NCI-H2029 (cell line): Measurements from ENCODE around the gene OCIAD2.
"Not testable (repeated sequence)": the region's sequence is repeated elsewhere in the genome, so short reads cannot be mapped to it uniquely, and the experiment has no call there.

ENCODE experiments used
- DNase-seq: peaks from one replicate; lab custom pipeline; 2025; lab: John Stamatoyannopoulos, UW

The OCIAD2 gene, protein sequence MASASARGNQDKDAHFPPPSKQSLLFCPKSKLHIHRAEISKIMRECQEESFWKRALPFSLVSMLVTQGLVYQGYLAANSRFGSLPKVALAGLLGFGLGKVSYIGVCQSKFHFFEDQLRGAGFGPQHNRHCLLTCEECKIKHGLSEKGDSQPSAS

DNA sequence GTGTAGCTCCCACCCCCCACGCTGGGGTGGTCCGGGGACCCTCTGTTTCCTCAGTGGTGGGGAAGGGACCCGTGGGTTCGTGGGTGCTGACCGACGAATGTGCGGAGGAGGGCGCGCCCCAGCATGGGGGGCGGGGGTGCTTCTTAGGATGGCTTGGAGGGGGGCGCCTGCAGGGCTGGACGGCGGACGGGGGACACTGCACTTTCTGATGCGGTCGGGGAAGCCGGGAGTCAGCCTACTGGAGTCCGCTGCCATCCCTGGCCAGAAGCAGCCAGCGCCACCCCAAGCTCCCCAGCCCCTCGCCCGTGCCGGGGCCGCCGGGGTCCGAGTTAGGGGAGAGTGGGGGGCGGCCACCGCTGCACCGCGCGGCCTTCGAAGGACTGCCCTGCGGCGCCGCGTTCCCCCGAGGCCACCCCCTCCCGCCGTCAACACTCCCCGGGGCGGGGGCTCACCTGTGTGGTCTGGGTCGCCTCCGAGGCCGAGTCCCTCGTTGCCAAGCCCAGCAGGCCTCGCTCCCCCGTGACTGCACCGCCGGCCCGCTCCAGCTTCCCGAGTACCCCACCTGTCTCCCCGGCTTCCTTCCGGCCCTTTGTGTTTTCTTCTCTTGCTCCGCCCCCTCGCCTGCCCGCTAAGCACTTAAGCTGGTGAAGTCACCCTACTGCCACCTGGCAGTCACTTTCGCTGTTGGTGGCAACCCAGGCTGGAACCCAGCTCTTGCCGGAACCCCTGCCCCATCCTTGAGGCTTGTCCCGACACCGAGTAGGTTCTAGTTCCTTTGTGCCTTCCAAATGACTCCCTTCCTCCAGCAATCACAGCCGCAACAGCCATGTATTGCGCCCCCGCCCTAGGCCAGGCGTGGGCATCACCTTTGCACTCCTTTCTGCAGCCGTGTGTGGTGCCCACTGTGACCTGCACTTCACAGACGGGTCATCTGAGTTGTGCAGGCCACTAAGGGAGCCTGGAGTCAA is at the start of gene OCIAD2:
Gene OCIAD2 (minus strand): TSS at position 569 of the 968 bp plus-strand sequence. CDS start 2,225 bp downstream, outside the sequence.
- peak; percentile 94 for DNase-seq

DNA sequence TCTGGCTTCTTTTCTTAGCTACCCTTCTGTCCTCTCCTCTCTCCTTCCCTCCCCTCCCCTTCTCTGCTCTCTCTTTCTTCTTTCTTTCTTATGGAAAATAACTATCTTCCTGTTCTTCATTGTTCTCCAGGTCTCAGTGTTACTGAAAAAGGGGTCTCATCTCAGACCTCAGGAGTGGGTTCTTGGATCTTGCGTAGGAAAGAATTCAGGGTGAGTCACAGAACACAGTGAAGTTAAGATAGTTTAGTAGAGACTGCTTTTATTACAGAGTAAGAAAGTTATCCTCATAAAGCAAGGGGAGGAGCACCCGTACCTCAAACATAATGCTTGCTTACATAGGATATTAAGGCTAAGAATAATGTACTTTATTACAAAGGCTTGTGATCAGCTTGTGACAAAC is 47.7 kb upstream of the OCIAD2 start:
- no peak for DNase-seq

DNA sequence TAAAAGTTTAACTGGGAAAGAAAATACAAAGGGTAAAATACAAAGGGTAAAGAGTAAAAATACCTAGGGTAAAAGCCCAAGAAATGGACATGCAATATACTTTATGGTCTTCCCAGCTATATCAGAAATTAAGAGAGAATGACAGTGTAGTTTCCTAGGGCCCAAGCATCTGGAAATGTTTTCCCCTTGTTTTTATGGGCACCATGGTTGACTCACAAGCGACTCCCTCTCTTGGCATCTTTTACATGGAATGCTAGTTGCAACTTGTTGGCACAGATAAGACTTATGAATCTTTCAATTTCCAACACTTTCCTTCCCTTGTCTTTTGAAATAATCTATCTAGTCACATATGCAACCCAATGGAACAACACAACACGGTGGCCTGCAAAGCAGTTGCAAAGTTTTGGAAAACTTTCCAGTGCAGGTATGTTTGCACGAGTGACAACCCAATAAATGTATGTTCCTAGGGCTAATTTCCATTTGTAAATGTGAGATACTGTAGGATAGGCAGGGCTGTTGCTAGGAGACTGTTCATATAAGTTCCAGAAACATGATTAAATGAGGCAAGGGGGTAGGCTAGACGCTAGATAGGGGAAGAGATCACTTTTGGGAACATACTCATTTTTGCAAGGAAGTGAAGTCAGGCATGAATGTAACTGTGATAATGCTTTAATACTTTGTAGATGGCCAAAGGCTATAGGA is 43.1 kb upstream of the OCIAD2 start:
- no peak for DNase-seq

DNA sequence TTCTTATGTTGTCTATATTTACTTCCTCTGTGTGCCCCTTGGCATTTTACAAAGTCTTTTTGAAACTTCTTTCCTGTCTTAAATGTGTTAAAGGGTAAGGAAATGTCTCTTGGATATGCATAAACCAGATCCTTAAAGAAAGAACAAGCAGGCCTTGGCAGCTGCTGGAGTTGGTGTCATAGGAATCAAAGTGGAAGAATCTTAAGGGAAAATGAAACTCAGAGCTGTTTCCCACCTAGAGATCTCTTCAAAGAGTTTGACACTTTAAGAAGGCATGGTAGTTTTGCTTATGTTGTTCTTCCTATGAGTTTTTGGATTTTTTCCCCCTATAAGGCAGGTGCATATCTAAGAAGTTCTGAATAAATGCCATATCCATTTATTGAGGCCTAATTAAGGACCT is 42.5 kb upstream of the OCIAD2 start:
- no peak for DNase-seq

DNA sequence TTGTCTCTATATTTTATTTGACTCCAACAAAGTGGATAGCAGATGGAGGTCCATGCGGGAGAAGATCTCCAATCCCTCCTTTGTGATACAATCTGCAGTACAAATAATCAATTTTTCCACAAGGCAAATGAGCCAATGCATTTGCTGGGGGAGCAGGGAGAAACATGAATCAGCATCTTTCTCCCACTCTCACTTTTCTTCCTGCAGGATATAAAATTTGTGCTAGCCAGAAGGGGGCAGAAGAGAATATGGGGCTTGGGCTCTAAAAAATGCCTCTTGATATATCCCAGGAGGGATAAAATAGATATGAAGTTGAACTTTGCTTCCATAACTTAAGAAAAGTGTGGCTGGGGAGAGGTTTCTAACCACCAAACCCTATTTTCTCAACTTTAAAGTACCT is 41.2 kb upstream of the OCIAD2 start:
- no peak for DNase-seq

DNA sequence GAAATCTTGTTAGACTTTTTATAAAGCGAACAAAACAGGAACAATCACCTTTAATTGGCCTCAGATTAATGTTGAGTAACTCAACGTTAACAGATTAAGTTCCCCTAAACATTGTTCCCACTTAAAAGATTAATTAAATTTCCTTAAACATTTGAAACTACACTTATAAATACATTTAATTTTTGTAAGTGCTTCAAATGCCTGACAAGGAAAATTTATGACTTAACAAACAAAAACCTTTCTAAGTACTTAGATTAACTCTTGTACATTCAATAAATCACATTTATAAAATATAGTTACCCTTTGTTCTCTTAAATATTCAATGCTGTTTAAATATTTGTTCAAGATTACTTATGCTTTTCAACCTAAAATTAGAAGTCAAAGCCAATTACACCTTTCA is 39.4 kb upstream of the OCIAD2 start:
- no peak for DNase-seq

DNA sequence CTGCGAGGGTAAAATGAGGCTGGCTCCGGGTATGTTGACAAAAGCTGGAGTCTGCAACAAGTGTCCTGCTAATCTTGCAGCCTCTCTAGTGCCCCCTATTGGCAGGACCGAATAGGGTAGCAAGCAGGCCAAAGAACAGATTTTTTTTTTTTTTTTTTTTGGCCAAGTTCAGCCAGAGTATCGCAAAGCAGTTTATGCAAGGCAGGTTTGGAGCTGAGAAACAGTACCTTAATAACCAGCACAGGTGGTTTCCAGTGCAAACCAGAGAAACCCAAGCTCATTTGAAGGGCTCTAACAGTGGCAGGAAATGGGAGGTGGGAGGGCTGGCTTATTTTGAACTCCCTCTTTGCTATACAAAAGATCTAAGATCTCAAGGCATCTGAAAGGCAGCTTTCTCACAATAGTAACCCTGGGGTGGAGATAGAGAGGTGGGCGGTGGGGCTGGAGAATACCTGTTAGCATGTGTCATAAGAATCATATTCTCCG is 38.2 kb upstream of the OCIAD2 start:
- no peak for DNase-seq

DNA sequence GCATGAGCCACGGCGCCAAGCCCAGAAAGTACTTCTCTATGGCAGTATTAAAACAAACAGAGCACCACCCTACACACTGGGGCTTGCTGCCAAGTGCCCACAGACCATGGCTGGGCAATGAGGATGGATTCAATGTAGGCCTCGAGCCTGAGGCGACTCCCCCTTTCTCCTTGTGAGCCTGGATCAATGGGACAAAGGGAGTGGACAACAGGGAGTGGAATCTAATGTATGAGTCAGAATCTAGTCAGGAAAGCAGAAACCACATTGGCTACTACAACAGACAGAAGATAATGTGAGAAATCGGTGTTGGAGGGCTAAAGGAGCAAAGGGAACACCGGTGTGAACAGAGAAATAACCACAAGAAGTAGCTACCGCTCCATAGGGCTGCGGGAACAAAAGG is 37.7 kb upstream of the OCIAD2 start:
- DNase-seq = peak; percentile 21

DNA sequence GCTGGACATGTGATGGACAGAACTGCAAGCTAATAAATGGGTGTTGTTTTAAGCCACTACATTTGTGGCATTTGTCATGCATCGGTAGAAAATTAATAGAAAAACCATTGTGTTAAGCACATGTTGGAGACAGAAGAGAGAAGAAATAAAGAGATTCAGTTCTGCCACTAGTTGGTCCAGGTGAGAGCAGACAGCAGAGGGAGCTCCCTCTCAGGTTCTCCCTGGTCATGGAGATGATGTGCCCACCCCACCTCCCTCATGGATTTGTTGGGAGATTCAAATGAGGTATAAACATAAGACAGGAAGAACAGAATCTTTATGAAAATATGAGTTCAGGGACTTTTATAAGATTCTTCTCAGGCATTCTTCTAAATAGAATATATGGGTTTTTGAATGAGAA is 36.8 kb upstream of the OCIAD2 start:
- DNase-seq = no peak

DNA sequence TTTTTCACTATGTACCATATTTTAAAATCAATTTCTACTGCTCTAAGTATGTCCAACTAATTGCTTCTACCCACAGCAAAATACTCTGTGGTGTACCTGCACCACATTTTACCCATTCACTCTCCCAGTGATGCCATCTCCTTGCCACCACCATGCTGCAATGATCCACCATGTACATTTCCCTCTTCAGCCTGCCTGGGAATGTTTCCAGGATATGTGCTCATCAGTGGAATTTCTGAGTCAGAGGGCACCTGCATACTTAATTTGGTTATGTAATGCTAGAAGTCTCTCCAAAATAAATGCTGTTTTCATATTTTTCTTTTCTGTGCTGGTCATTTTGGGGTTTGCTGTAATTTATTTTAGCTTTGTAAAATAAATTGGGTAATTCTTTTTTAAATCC is 33.2 kb upstream of the OCIAD2 start:
- peak; percentile 50 for DNase-seq

DNA sequence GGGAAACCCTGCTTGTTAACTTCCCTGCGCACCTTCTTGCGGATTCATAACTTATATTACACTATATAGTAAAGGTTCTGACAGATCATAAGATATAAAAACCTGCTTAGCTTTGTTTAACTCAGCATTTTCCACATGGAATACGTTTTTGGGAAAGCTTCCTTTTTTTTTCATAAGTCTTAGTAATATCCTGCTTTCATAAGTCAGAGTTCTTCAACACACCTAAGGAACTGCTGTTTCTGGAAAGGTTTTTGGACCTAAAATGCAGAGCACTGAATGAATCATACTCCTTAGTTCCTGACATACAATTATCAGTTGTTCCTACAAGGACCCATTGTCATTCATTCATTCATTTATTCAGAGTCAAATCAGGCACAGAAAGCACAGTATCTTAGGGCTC is 32.3 kb upstream of the OCIAD2 start:
- no peak for DNase-seq

DNA sequence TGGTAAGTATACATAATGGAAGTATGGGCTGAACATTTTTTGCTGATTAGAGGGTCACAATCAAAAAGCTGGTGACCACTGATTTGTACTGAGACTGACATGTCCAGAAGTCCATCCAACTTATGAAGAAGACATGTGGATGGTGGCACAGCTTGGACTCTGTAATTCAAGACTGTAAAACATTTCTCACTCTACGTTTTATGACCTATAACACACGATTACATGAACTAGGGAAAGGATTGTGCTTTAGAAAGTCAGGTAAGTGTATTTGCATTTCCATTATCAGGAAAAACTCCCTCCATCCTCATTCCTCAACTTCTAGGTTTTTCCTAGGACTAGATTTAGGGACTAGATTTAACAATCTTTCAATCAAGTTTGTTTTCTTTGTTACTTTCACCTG is 30.5 kb upstream of the OCIAD2 start:
- DNase-seq = no peak

DNA sequence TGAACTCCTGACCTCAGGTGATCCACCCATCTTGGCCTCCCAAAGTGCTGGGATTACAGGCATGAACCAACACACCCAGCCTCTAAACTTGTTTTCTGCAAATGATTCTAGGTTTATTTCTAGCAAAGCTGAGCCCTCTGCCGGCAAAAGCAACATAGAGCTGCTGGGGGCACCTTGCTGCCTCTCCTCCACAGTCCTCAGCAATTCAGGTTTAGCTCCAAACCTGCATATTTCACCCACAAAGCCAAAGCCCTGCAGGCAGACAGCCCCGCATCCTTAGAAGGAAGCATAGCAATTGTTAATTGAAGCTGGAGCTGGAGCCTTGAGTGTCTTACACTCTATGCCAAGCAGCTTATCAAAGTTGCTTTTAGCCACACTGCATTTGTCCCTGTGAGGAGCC is 24.9 kb upstream of the OCIAD2 start:
- no peak for DNase-seq

DNA sequence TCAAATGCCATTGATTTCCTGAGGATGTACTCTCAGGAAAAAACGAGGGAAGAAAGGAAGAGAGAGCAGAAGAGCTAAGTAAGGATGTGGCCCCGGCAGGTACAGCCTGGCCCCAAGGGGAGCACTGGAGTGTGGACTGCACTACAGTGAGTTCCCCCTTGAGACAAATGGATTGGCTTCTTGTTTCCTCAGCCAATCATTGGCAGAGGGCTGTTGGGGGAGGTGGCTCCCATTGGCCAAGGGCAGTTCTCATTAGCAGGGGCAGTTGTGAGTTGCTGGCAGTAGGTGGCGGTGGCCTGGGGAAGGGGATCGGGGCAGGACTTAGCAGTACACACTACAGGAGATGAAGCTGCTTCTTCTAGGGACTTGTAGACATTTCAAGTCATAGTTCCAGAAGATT is 24.1 kb upstream of the OCIAD2 start:
- no peak for DNase-seq

DNA sequence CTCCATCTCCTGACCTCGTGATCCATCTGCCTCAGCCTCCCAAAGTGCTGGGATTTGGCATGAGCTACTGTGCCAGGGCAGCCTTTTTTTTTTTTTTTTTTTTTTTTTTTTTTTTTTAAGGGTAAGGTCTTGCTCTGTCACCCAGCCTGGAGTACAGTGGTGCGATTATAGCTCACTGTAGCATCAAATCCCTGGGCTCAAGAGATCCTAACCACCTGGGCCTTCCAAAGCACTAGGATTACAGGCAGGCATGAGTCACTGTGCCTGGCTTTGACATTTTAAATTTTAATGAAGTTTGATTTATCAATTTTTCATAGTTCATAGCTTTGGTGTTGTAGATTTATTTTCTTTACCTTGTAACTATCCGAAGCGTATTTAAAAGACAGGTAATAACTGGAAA is 17.8 kb upstream of the OCIAD2 start:
- DNase-seq = no peak

DNA sequence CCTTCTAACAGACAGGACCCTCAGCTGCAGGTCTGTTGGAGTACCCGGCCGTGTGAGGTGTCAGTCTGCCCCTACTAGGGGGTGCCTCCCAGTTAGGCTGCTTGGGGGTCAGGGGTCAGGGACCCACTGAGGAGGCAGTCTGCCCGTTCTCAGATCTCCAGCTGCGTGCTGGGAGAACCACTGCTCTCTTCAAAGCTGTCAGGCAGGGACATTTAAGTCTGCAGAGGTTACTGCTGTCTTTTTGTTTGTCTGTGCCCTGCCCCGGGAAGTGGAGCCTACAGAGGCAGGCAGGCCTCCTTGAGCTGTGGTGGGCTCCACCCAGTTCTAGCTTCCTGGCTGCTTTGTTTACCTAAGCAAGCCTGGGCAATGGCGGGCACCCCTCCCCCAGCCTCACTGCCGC is 16.5 kb upstream of the OCIAD2 start:
- not testable (repeated sequence) for DNase-seq

DNA sequence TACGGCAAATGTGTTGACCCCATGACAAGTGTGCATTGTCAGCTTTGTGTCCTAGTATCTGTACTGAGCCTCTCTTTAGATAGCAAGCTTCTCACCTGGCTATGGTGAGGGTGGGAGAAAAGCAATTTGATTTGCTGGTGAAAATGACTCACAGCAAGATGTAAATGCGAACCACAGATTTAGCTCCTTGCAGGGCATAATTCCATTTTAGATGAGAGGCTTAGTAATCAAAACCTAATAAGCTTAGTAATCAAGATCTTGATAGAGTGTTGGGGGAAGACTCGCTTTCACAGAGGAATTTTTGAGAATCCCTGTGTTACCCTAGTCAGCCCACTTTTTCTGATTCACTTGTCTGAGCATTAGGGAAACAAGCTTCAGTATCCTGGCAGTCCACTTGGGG is 7.7 kb upstream of the OCIAD2 start:
- no peak for DNase-seq

DNA sequence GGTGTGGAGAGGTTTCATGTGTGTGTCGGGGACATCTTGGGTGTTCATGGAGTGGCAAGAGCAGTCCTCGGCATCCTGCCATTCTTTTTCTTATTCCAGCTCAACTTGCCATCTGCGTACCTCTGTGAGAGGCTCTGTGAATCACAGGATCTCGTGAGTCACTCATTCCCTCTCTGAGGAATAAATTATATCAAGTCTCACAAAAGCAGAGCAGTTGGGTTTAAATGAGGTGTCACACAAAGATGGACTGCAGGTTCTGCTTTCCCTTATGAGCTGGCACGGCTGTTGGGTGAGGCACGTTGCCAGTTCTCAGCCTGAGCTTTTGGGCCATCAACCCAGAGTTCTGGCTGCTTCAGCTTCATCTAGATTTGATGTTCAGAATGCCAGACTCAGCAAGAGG is 6.8 kb upstream of the OCIAD2 start:
- no peak for DNase-seq

DNA sequence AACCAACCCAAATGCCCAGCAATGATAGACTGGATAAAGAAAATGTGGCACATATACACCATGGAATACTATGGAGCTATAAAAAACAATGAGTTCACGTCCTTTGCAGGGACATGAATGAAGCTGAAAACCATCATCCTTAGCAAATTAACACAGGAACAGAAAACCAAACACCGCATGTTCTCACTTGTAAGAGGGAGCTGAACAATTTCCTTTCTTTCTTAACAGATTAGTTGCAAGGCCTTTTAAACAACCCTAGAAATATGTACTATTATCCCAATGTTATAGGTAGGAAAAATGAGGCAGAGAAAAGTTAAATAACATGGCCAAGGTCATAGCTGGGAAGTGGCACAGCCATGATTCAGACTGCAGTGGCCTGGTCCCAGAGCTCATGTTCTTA is 5.8 kb upstream of the OCIAD2 start:
- no peak for DNase-seq

DNA sequence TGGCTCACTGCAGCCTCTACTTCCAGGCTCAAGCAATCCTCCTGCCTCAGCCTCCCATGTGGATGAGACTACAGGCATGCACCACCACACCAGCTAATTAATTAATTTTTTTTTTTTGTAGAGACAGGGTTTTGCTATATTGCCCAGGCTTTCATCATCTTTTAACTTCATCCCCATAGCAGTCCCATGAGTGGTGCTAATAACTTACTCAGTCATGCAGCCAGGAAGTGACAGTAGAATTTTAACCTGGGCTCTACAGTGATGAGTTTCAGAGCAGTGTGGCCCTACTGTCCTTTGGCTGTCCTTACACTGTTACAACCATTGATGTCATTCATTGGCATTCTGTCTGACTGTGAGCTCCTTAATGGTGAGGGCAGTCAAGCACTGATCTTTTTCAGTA is 3.9 kb upstream of the OCIAD2 start:
- no peak for DNase-seq

DNA sequence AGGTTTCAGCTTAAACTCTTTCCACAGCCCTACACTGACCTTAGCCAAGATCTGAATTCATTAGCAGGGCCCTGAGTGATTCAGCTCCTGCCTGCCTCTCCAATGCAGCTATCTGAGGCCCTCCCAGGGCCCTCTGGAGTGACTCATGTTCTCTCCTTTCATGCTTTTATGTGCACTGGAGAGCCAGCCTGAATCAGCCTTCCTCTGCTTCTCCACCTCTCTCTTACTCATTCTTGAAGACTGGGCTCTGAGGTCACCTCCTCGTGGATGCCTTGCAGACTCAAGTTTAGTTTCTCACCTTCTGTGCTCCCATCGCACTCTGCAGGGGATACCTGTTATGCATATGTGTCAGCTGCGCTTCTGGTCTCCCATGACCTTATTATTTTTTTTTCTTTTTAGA is 3.1 kb upstream of the OCIAD2 start:
- no peak for DNase-seq

DNA sequence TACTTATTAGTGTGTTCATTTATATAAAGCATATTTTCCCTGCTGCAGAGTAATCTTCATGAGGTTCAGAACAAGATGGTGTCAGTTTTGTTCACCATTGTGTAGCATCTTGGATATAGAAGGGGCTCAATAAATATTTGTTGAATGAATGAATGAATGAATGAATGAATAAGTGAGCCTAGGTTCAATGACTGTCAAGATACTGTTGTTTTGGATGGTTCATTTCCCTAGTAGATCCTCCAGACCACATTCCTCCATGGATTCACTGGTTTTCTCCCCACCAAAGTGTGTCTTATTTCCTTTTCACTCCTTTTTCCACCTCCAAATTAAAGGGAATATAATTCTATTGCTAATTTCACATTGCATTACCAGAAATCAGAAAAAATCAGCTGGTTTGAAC is 2.1 kb upstream of the OCIAD2 start:
- DNase-seq = no peak
